Measurements from ENCODE around the gene BAG1. TPM values are rescaled to one million over a fixed set of nuclear protein-coding genes. Genes with fewer than 3 reads are reported as not detected.

Gene BAG1
- total RNA-seq = 46.4 and 53.4 TPM in 2 replicates

- peak; percentile 93 for DNase-seq (ENCODE audit: extremely low read depth, low read depth, low spot score)
Observed at GRCh38 chr9:33264473-33265177, at the start of gene BAG1, which contains the start of gene CHMP5. Gene BAG1, minus strand, starts transcription at chr9:33264708. Gene CHMP5, plus strand, starts transcription at chr9:33265049. Its CDS starts 30 bp downstream, at chr9:33265079.

DNA sequence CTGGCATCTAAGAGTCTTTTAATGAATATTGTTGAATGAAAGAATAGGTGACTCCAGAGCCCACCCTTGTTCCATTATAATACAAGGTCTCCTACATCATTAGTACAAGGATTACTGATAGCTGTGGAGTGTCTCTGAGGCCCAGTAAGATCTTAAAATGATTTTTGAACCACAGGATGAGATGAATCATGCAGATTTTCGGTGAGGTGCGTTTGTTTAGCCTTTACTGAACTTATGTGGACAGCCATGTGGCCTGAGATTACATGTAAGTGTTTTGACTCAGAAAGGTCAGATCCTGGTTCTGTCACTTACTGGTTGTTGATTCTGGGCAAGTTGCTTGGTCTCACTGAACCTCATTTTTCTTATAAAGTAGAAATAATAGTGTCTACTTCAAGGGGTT lies 47.4 kb upstream of the BAG1 start:
- DNase-seq (ENCODE audit: extremely low read depth, low read depth, low spot score) = no peak

- no peak for DNase-seq (ENCODE audit: extremely low read depth, low read depth, low spot score)
Observed at GRCh38 chr9:33310748-33311147, 46.2 kb upstream of the BAG1 start.

DNA sequence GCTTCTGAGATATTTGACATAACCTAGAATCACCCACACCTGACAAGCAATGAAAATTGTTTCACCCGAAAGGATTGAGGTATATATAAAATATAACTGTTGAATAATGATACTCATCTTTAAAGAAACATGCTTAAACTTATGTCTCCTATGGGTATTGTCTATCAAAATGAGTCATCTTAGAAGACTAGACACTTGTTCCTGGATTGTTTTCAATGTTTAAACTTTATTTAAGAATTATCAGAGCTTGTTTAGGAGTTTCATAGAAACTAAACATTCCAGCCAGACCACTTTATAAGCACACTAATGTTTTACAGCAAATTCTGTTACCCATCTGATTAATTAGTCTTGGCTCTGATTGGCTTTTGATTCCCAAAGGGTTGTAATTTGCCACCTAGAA lies 45.4 kb upstream of the BAG1 start:
- DNase-seq (ENCODE audit: extremely low read depth, low read depth, low spot score) = no peak

GRCh38 chr9:33307067-33307466 lies 42.6 kb upstream of the BAG1 start:
- DNase-seq (ENCODE audit: extremely low read depth, low read depth, low spot score) = no peak

DNA sequence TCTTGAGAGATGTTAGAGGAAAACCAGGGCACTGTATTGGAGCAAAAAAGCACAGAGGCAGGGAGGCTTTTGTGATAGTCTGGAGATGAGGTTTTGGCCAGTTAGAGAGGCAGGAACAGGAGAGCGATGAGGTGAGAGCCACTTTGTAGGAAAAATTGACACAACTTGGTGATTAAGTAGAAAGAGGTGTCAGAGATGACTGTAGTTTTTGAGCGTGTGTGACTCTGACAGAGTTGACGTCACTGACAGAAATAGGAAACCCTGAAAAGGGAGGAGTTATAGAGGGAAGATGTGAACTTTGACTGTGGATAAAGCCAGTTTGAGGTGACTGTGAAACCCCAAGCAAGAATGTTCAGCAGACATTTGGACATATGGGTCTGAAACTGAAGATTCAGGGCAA lies 41.5 kb upstream of the BAG1 start:
- DNase-seq (ENCODE audit: extremely low read depth, low read depth, low spot score) = no peak

DNA sequence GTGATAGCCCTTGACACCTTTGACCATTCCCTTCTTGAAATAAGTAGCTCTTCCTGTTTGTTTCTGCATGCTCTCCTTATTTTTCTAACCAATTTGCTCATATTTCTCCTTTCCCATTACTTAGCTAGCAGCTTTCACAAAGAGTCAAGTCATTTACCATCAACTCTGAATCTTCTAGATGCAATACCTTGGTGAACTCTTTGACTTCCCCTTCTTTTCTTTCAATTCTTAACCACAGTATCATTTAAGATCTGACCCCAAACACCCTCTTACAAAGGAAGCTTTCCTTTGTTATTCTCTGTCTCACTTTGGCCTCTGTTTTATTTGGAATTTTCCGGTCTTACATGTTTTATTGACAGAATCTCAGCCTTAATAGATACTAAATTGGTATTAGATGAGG lies 39.9 kb upstream of the BAG1 start:
- DNase-seq (ENCODE audit: extremely low read depth, low read depth, low spot score) = no peak

- DNase-seq (ENCODE audit: extremely low read depth, low read depth, low spot score) = no peak
Observed at GRCh38 chr9:33300546-33300945, 36.0 kb upstream of the BAG1 start.

DNA sequence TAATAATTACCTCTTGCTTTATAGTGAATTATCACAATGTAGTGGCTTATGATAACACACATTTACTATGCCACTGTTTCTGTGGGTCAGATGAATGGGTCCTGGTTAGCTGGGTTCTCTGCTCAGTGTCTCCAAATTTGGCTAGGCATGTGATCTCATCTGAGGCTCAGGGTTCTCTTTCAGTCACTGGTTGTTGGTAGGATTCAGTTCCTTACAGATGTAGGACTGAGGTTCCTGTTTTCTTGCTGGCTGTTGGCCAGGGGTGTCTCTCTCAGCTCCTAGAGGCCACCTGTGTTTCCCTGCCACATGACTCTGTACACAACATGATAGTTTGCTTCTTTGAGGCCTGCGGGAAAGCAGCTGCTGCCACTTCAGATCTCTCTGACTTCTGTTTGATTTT lies 32.9 kb upstream of the BAG1 start:
- no peak for DNase-seq (ENCODE audit: extremely low read depth, low read depth, low spot score)

GRCh38 chr9:33295571-33295970 lies 31.1 kb upstream of the BAG1 start:
- DNase-seq (ENCODE audit: extremely low read depth, low read depth, low spot score) = no peak

DNA sequence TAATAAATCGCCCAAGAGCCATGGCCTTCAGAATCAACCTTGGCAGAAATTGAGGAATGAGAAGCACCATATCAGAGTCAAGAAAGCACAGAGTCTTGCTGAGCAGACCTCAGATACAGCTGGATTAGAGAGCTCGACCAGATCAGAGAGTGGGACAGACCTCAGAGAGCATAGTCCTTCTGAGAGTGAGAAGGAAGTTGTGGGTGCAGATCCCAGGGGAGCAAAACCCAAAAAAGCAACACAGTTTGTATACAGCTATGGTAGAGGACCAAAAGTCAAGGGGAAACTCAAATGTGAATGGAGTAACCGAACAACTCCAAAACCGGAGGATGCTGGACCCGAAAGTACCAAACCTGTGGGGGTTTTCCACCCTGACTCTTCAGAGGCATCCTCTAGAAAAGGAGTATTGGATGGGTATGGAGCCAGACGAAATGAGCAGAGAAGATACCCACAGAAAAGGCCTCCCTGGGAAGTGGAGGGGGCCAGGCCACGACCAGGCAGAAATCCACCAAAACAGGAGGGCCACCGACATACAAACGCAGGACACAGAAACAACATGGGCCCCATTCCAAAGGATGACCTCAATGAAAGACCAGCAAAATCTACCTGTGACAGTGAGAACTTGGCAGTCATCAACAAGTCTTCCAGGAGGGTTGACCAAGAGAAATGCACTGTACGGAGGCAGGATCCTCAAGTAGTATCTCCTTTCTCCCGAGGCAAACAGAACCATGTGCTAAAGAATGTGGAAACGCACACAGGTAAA lies 30.3 kb upstream of the BAG1 start:
- DNase-seq (ENCODE audit: extremely low read depth, low read depth, low spot score) = no peak

GRCh38 chr9:33293782-33294181 lies 29.3 kb upstream of the BAG1 start:
- DNase-seq (ENCODE audit: extremely low read depth, low read depth, low spot score) = no peak

GRCh38 chr9:33291901-33292300 lies 27.4 kb upstream of the BAG1 start:
- DNase-seq (ENCODE audit: extremely low read depth, low read depth, low spot score) = no peak

- DNase-seq (ENCODE audit: extremely low read depth, low read depth, low spot score) = peak; percentile 20
Observed at GRCh38 chr9:33291031-33291397, 26.5 kb upstream of the BAG1 start.

DNA sequence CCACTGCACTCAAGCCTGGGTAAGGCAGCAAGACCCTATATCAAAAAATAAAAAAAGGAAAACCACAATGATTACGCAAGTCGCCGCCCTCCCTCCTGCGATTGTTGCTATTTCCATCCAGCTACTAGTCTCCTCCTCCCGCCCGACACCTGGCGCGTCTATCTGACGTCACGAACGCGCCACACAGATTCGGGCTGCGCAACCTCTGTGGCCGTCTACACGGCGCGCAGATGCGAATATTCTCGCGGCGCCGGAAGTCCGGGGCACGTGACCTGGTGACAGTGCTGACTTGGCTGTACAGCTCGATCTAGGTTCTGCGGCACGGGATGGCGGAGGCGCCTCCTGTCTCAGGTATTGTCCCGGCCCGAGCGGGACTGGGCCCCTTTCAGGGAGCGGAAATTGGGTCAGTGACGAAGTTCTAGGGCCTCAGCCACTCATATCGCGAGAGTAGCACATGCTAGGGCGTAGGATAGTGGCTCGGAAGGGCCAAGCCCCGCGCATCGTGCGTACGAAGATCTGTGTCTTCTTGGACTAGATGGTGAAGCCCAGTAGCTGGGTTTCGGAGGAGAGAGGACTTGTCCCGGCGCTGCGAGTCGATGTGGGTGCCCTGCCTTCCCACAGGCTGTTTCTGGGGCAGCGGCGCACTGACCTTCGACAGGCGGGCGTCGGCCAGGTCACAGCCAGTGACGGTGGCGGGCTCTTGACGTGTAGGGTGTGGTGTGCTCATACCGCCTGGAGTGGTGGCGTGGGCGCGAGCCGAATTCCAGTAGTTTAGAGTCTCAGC lies 25.9 kb upstream of the BAG1 start, which contains the start of gene NFX1:
Gene NFX1 (plus strand): TSS at position 270 of the 784 bp plus-strand sequence. CDS start 57 bp downstream, at position 327.
- DNase-seq (ENCODE audit: extremely low read depth, low read depth, low spot score) = peak; percentile 81

- no peak for DNase-seq (ENCODE audit: extremely low read depth, low read depth, low spot score)
Observed at GRCh38 chr9:33289936-33290246, 25.4 kb upstream of the BAG1 start.

DNA sequence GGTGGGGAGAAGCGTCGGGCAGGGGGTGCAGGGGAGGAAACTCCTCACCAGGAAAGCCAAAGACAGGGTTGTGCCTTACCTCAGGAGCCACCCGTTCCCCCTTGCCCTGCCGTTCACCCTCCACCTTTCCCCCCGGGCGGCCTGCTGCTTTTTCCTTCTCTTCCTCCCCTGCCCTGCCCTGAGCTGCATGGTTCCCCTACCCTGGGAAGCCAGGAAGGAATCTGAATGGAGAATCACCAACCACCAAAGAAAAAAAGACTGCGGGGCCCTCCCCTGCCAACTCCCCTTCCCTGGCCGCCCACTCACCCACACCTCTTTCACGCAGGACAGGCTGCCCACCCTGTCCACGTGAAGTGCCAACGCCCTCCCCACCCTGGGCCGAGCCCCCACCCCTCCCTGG lies 25.0 kb upstream of the BAG1 start:
- DNase-seq (ENCODE audit: extremely low read depth, low read depth, low spot score) = no peak

DNA sequence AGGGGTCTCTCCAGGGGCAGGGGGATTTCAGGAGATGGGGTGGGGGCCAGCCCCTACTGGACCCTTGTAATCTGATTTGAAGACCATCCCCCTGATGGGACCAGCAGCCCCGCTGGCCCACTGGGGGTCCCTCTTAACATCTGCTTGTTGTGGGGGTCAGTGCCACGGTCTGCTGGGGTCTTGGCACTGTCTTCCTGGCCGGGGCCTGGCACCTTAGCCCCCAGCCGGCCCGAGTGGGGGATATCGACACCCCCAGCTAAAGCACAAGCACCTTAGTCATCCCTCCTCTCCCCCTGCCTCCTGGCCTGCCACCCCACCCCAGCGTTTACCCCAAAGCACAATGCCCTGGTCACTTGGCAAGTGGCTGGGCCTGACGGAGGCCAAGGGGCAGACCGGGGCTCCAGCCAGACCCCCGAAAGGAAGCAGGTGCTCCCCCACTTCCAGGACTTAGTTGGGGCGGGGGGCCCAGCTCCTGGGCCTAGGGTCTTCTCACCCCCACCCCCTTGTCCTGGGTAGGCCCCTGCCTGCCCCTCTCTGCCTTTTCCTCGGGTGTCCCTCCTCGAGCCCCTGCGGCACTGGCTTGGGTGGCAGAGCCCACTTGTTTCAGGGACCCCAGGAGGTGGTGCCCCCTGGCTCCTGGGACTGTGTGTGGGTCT lies 24.4 kb upstream of the BAG1 start:
- no peak for DNase-seq (ENCODE audit: extremely low read depth, low read depth, low spot score)

DNA sequence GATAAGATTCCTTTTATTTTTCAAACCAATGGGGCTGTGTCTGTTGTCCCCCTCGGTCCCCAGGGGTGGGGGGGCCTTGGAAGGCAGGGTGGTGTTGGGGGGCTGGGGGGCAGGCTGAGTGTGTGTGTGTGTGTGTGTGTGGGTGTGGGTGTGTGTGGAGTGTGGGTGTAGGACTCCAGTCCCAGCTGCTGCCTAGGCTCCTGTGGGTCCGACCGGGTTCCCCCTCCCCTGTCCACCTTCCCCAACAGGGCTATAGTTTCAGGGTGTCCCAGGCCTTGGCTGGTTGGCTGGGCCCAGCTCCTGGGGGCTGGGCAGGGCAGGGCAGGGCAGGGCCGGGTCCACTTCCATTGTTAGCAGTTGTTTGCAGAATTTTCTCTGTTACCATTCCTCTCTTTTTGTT lies 23.7 kb upstream of the BAG1 start:
- no peak for DNase-seq (ENCODE audit: extremely low read depth, low read depth, low spot score)

GRCh38 chr9:33287087-33287490 lies 22.6 kb upstream of the BAG1 start:
- no peak for DNase-seq (ENCODE audit: extremely low read depth, low read depth, low spot score)

- DNase-seq (ENCODE audit: extremely low read depth, low read depth, low spot score) = no peak
Observed at GRCh38 chr9:33285502-33285901, 21.0 kb upstream of the BAG1 start.
